Activated naive CD4-positive, alpha-beta T cell treated with anti-CD3 and anti-CD28 coated beads, Interleukin-2, amount 50 U/mL, for 16 hours (primary cell): ENCODE data around the gene CMIP.
A peak's percentile ranks its signal among the peaks of the same experiment; 100 is the strongest.

Experiments used
- DNase-seq: peaks from one replicate; pipeline ENCODE4 v3.0.0-alpha.2; 2020

Gene CMIP

DNA sequence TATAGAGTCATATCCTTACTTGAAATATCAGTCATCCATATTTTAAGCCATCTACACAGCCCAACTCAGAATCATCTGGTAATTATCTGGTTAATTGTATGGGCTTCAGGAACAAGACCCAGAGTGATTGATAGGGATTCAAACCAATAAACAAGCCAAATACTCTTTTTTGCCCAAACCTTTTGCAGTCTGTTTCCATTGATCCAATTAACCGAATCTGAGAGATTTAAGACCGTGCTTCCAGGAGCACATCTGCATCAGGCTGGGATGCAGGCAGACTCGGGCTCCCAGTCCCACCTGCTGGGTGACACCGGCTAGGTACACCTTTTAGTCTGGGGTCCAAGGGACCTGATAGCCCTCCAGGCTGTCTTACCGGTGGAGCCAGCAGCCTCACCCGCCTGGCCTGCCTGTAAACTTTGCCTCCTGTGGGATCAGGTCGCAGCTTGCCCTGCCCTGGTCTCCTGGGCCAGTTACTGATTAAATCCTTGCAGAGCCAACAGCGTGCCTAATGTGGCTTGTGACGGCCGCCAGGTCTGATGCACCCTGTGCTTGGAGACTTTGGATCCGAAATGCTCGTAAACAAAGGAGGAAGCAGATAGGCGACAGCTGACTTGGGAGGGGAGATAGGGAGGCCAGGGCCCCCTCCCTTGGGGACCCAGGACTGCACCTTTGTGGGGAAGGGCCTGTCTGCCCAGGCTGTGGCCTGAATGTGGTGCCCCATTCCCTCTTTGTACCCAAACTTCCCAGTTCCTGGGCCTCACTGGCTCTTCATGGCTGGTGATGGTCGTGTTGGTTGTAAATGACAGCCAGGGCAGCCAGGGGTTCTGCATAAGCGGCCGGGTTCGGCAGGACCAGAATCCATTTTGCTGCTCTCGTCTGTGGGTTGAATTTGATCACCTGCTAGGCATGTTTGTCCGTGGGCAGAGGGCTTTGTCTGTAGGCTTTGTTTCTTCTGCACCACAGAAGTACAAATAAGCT lies 3.8 kb downstream of the CMIP start:
- no peak for DNase-seq

DNA sequence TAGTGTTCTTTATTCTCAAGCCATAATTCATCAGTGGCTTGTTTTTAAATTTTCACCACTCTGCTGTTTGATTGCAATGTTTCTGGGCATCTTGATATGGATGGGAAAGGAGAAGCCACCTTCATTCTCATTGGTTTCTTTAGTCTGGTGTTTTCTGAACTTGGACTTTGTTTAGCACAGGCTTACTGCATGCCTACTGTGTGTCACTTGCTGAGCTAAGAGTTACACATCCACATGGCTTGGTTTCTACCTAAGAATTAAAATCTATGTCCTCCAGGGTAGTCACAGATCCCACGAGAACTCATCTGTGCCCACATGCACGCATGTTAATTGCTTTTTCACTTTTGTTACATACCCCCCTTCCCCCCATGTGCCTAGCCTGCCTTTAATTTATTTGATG lies 4.6 kb downstream of the CMIP start:
- DNase-seq = no peak

DNA sequence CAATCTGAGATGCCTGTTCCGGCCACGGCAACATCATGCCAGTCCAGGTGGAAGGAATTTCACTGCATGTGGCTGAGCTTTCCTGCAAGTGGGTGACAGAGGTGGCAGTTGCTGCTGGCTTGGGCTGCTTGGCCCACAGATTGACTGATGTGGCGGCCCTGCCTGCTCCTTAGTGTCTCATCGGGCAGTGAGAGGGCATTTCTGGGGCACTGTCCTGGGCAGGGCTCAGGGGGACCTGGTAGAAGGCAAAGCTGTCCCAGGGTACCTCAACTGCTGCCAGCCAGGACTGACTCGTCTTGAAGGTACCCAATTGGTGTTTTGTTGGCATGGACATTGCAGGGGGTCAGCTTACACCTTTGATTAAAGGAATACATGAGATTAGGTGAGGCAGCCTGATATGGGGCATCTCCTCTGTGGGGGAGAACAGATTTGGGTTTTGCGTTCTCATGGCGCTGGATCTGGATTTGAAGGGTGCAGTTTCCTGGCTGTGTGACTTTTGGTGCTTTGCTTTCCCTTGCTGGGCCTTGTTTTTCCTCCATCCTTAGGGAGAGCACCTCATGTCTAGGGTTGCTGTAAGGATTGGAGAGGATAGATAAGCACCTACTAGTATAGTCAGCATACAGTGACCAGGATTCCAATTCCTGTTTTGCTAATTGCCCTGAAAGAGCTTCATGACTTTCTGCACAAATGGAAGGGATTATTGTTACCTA lies 5.4 kb downstream of the CMIP start:
- no peak for DNase-seq

DNA sequence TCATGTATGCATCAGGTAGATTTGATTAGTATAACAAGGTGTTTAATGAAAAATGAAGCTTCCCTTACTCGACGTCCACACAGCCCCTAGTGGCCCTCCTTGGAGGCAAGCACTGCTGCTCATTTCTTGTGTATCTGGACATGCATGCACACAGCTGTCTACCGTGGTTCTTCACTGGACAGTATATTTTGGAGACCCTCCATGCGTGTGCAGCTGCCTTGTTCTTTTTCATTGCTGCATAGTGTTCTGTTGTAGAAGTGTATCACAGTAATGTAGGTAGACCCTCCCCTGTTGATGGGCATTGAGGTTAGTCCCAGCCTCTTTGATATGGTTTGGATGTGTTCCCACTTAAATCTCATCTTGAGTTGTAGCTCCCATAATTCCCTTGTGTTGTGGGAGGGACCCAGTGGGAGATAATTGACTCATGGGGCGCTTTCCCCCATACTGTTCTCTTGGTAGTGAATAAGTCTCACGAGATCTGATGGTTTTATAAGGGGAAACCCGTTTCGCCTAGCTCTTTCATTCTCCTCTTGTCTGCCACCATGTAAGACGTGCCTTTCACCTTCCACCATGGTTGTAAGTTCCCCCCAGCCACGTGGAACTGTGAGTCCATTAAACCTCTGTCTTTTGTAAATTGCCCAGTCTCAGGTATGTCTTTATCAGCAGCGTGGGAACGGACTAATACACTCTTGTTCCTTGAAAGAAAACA lies 6.3 kb downstream of the CMIP start:
- no peak for DNase-seq

DNA sequence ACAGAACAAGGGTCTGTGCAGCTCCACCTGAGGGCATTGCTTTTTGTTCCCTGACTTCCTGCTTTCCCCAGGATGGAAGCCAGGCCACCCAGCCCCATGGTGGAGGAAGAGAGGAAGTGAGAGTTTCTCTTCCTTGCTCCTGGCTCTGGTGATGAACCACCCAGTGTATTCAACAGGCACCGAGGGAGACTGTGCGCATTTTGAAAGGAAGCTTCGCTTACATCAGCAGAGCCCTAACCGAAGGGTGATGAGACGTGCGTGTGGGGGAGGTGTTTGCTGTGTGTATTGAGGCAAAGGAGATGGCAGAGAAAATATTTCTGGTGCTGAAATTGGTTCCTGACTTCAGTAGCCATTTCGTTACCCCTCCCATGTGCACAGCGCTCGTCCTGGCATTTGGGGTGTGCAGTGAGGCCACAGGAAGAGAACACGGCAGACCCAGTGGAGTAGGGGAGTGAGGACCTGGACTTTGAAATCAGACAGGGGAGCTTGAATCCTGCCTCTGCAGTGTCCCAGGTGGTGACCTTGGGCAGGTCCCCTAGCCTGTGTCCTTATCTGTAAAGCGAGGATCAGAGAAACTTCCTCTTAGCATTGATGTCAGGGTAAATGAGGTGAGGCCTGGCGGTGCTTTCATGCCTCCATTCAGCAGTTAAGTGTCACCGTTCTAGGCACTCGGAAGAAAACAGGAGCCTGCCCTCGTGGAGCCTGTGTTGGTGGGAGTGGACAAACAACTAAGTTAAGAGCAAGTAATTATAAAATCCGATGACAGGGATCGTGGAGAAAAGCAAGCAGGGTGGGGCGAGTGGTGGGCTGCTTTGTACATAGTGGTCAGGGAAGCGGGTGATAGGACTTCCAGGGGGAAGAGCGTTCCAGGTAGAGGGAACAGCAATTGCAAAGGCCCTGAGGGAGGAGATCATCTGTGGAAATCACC lies 7.4 kb downstream of the CMIP start:
- peak; percentile 55 for DNase-seq

DNA sequence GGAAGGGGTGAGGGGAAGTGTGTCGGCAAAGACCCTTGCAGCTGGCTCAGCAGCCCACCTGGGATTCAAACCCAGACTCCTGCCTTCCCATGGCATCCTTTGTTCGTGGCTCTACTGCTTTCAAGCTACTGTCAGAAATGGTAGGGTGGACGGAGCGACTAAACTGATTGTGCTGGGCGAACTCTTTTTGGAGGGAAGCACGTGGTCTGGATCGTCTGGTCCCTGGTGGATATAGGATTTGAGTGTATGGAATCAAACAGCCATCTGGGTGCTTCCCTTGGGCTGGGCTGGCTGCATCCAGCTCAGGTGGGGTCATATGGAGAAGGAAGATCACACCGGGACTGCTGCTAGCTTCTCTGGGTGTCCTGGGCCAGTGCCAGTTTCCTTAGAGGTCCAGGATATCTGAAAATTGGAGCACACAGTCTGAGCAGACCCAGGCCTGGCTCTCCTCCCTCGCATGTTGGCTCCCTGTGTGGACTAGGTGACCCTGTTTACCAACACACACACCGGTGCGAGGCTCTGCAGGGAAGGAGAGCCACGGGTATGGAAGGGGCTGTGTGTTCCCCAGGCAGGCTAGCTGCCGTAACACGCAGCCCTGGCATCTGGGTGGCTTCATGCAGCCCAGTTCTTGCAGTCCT lies 8.6 kb downstream of the CMIP start:
- no peak for DNase-seq

DNA sequence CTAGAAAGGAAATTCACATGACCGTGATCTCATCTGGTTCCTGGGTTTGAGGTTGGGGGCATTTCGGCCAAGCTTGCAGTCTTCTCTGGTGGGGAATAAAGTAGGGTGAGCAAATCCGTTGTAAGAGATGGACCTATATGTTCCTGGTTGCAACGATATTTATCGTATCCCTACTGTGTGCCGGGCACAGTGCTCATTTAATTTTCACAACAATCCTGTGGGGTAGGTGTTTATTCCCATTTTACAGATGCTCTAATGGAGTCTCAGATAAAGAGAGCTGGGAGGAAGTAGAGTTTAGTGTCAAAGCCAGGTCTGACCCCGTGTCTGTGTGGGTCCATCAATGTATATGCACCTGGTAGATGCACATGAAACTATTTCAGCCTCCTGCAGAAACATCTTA lies 9.4 kb downstream of the CMIP start:
- no peak for DNase-seq

DNA sequence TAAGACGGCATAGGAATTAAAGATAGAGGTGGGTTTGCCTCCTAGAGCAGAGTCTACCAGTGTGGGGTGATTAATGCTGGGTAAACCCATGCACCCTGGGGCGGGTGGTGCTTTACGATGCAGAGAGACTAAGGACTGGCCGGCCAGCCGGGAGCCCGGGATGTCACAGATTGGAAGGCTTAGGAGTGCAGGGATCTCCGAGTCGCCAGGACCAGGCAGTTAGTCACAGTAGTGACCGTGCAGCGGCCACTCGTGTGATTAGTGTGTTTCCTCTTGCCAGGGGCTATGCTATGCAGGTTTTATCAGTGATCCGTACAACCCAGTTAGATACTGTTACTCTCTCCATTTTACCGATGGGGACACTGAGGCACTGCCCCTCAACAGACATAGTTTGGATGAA lies 10.4 kb downstream of the CMIP start:
- DNase-seq = no peak

DNA sequence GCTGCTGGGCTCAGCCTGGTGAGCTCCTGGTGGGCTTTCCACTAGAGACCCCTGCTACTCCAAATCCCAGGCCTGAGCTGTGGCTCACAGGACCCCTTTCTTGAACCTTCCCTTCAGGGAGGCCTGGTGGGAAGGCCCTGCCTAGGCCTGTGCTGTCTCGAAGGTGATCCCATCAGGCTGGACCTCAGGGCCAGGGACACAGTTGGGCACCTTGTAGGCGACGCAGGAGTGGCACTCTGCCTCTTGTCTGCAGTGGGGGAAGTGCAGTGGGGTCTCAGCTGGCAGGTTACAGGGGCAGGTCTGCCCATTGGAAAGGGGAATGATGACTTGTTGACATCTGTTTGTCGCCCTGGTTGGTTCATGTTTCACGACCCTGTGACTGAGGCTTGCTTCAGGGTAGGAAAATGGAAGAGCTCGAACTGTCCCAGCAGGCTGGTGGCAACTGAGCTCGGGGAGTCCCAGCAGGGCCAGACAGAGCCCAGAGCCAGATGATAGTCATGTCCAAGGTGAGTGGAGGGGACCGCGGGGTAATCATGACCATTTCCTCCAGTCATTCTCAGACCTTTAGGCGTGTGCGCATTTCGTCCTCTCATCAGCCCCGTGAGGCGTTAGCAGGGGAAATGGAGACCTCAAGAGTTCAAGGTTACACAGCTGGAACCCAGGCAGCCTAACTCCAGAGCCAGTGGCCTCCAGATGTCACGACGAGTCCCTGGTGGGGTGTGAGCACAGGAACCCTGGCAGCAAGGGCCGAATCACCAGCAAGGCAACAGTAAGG lies 11.3 kb downstream of the CMIP start:
- DNase-seq = no peak

DNA sequence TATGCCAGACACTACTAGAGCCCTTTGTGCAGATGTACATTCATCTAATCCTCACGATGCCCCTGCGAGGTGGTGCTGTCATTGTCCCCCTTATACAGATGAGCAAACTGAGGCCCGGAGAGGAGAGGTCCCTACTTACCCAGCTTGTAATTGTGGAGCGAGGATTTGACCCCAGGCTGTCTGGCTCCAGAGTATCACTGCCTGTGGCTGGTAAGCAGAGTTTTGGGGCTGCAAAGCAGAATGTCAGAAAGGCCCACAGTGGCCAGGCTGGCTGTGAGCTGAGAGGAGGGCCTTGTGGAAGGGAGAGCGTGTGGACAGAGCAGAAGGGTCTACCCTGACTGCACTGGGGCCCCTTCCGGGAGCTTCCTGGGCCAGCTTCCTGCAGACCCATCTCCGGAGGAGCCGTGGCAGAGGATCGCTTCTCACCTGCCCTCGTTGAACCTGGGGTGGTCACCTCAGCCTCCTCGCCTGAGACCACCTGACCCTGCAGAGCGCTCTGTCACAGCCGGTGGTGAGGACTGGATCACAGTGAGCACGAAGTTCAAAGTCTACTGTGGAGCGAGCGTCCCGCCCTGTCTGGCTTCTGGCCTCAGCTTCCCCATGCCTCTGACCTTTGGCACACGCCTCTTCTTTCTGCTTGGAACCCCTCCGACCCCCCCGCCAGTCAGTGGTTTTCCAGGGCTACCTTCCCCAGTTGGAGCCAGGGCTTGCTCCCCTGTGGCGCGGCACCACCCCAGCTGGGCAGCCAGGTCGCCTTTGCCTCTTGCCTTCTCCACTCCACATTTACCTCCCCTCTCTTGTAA lies 12.1 kb downstream of the CMIP start:
- no peak for DNase-seq

DNA sequence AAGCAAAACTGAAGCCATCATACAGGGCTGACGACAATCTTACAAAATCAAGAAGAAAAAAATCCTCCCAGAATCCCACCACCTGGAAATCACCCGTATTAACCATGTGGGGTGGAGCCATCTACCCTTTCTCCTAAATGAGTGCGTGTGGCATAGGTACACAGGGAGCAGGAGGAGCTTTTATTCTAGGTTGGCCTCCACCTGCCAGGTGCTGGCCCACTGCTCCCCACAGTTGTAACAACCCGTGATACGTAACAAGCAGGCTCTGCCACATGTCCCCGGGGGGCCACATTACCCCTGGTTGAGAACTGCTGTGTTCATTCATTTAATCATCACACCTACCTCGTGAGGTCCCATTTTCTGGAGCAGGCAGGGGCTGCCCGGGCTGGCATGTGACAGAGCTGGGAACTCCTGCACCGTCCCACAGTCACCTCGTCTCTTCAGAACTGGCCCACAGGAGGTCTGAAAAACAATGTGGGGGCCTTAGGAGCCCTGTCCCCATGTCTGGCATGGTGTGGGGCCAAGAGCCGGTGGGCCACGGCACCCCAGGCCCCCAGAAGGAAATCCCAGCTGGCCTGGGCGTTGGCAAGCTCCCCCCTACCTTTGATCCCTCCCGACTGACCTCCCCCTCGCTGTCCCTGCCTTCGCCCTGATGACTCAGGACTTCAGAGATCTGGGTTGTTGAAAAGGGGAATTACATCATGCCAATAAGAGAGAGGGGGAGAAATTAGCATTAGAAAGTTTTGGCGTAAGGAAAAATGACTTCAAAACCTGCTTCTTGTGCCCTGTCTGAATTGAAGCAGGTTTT lies 12.9 kb downstream of the CMIP start:
- DNase-seq = no peak

DNA sequence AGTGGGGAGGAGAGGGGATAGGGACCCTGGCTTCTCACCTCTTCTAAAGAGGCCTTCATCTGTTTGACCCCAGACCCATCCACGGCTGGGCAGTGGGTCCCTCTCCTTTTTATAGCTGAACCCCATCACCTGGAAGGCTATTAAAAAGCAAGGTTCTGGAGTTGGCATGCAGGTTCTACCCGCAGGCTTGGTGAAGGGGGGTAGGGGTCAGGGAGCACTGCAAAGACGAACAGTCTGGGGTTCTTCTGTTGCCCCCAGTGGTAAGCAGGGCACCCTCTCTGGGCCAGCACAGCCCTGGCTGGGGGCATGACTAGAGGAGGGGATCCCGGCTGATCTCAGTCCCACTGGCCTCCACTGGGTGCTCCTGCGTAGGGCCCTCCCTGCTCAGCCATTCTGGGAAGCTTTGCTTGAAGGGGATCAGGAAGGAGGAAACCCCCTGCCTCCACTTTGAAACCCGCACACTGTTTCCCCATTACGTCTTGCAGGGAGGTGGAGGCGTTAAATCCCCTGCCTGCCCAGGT lies 13.6 kb downstream of the CMIP start:
- DNase-seq = no peak

DNA sequence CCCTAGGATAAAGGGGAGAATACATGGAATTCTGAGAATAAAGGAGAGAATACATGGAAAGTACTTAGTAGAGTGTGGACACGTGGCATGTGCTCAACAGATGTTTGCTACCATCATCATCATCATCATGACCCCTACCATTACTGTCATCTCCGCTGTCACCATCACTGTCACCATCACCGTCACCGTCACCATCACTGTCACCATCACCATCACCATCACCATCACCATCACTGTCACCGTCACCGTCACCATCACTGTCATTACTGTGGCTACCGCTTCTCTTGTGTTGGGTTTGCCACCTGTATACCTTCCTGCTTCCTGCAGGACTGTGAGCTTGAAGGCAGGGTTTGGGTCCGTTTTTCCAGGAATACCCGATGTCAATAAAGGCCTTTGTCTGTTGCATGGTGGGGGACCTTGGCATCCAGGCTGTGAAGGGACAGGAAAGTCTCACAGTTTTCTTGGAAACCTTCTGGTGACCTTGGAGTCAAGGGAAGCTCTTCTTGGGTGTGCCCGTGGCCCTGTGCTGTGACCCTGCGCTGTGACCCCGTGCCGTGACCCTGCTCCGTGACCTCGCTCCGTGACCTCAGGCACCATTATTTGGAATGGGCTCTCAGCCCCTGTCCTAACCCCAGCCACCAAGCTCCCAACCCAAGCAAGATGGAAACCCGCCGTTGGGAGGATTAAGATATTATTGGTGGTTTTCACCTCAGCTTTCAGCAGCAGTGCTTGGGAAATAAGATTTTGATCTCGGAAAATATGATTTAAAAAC lies 14.4 kb downstream of the CMIP start:
- no peak for DNase-seq

DNA sequence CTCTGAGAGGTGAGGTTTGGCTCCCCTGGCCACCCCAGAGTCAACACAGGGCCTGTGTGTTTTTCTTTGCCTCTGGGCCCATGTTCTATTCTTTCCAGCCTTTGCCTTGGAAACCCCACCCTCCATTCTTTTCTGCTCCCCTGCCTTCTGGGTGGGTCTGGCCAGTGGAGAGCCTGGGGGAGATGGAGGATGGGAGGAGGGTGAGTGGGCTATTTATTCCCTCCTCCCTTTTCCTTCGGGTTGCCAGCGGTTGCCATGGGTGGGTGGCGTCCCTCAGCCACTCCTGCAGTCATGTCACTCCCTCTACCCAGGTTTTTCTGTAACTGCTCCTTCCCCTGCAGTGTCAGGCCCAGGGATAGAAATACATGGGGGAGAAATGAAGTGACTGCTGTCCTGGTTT lies 15.5 kb downstream of the CMIP start:
- DNase-seq = no peak

DNA sequence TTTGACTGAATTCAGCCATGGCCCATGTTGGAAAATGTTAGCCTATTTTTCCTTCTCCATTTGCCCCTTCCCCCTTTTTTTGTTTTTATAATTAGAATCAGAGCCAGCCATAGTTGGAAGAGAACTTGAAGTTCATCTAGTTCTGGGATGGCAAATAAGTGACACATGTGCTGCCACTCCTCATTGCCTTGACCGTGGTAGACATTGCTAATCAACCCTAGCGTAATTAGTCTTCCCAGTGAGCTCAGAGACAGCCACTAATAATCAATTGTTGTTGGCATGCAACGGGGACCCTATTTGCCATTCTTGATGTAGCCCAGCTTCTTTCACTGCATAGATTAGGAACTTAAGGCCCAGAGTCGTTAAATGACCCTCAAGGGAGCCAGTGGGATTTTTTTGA lies 16.6 kb downstream of the CMIP start:
- no peak for DNase-seq

DNA sequence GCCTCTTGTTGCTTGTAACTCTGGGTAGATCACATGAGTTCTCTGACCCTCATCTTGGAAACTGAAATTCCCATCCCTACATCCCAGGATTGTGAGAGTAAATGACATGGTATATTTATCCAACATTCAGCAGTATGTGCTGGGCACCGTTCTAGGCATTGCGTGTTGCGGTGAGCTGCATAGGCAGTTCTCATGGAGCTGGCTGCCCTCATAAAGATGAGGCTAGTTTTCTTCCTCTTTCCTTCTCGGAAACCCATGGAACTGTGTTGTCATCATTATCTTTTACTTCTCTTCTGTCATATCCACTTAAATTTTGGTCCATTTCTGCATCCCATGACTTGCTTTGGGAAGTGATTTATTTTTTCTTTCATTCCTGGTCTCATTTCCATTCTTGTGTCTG lies 17.2 kb downstream of the CMIP start:
- no peak for DNase-seq

DNA sequence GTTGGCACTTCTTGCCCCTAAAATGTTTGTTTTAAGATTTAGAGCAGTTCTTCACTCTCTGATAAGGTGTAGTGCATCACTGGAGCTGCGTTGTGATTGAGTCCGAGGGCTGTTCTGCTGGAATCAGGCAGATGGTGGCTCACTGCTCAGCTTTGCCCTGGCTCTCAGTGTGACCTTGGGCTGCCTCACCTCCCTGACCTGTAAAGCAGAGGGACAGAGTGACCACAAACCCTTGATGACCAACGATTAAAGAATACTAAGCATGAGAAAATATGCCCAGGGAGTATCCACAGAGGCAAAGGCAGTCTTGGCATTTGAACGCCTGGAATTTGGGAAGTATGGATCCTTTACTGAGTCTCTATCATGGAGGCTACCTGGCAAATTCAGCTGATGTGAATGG lies 18.1 kb downstream of the CMIP start:
- DNase-seq = no peak

DNA sequence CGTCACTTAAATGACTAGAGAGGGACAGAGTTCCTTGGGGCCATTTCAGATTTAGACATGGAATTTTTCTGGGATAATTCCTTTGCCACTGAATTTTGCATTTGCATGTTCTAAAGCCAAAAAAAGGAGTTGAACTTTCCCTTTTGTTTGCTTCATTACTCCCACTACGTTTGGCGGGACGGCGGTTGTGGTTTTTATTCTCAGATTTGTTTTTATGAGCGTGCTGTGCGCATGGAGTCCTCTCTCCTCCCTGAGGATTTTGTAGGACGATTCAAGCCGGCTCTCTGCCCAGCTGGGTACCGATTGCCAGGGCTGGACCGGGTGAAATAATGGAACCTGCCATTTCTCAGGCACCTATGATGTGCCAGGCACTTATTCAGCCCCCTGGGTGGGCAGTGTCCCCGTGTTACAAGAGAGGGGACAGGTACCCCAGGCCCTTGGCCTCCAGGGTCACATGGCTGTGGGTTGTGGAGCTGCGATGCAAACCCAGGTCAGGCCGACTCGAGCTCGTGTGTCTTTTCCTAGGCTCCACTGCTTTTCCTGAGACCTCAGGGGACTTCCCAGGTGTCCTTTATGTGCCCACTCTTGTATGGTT lies 18.8 kb downstream of the CMIP start:
- DNase-seq = no peak
